Endothelial cell of umbilical vein (primary cell): ENCODE data around the gene S100A5. TPM values are rescaled to one million over a fixed set of nuclear protein-coding genes. Genes with fewer than 3 reads are reported as not detected.

ENCODE experiments used
- BruUV-seq: library from RNA; stranded (reverse); fragments of 400-500 nt; replicated peaks from 2 replicates; lab custom pipeline; 2021; lab: Mats Ljungman, UMichigan
- CTCF ChIA-PET: fragments of 300-600, 350-600 bp; sonication (Branson Sonifier 250); formaldehyde crosslinking; loops from one replicate; lab custom pipeline; 2021; ENCODE audit warnings: antibody characterized with exemption, inconsistent platforms; lab: Charles Lee
- POLR2A ChIA-PET: fragments of 300-600, 350-600 bp; sonication (Branson Sonifier 250); formaldehyde crosslinking; loops from one replicate; lab custom pipeline; 2021; ENCODE audit warnings: antibody characterized with exemption, inconsistent platforms; lab: Charles Lee
- DNase-seq: peaks from one replicate; pipeline ENCODE4 v3.0.0-alpha.2; 2011; ENCODE audit warnings: low read depth, low spot score
- FAIRE-seq: peaks from 2 replicates; lab custom pipeline; 2011; peaks lifted over from hg19 to GRCh38; lab: Jason Lieb, UNC
- H2AFZ ChIP-seq: 2 replicates; pipeline ENCODE4 v1.6.0; 2012; ENCODE audit warnings: low read depth, low read length, control low read depth, inconsistent platforms
- H3K27ac ChIP-seq: 2 replicates; pipeline ENCODE4 v1.5.1; 2011; ENCODE audit warnings: low read depth, mild to moderate bottlenecking, control low read depth, low read length, moderate library complexity; ENCODE audit not compliant: insufficient read depth
- H3K27me3 ChIP-seq, 2 experiments: 2 replicates each; pipeline versions ENCODE4 v1.6.0 to v1.6.1; 2011; ENCODE audit warnings: low read length in 2 of 2, mixed read lengths in 1 of 2; ENCODE audit not compliant: control insufficient read depth in 2 of 2, insufficient read depth in 2 of 2
- H3K36me3 ChIP-seq, 2 experiments: 2 replicates in 1 of 2; 3 replicates in 1 of 2; pipeline ENCODE4 v1.5.1; 2011; ENCODE audit warnings: low read length in 2 of 2, mild to moderate bottlenecking in 1 of 2, moderate library complexity in 1 of 2; ENCODE audit not compliant: control insufficient read depth in 2 of 2, insufficient read depth in 2 of 2; ENCODE audit errors: extremely low read depth in 1 of 2
- H3K4me1 ChIP-seq: 3 replicates; pipeline ENCODE4 v1.5.1; 2011; ENCODE audit warnings: mild to moderate bottlenecking, low read length; ENCODE audit not compliant: control insufficient read depth, insufficient read depth; ENCODE audit errors: extremely low read depth
- H3K4me2 ChIP-seq: 2 replicates; pipeline ENCODE4 v1.6.1; 2011; ENCODE audit warnings: low read length, control low read depth, mixed read lengths; ENCODE audit not compliant: insufficient read depth
- H3K4me3 ChIP-seq, 3 experiments: fragments of 200-600 bp in 1 of 3; sonication (generic), shearing (Covaris generic) in 1 of 3; replicated peaks in 1 of 3; 2 replicates each; pipeline ENCODE4 v1.5.1; 2011 to 2016; ENCODE audit warnings: control low read depth in 3 of 3, low read length in 3 of 3, mild to moderate bottlenecking in 2 of 3, inconsistent platforms in 1 of 3, low read depth in 1 of 3, moderate library complexity in 1 of 3; ENCODE audit not compliant: insufficient read depth in 1 of 3
- H3K79me2 ChIP-seq: 2 replicates; pipeline ENCODE4 v1.6.0; 2012; ENCODE audit warnings: low read length, inconsistent platforms; ENCODE audit not compliant: control insufficient read depth, insufficient read depth
- H3K9ac ChIP-seq: replicated peaks from 2 replicates; pipeline ENCODE3; 2011; ENCODE audit warnings: low read length, control low read depth; ENCODE audit not compliant: insufficient read depth; ENCODE audit errors: extremely low read depth
- H3K9me1 ChIP-seq: replicated peaks from 3 replicates; pipeline ENCODE4 v1.6.0; 2011; ENCODE audit warnings: mild to moderate bottlenecking, low read length; ENCODE audit not compliant: control insufficient read depth, insufficient read depth; ENCODE audit errors: extremely low read depth
- H3K9me3 ChIP-seq: replicated peaks from 2 replicates; pipeline ENCODE4 v1.5.1; 2012; ENCODE audit warnings: low read length, inconsistent platforms; ENCODE audit not compliant: control insufficient read depth, insufficient read depth
- H4K20me1 ChIP-seq: replicated peaks from 2 replicates; pipeline ENCODE3; 2011; ENCODE audit warnings: mild to moderate bottlenecking, low read length; ENCODE audit not compliant: control insufficient read depth, insufficient read depth; ENCODE audit errors: extremely low read depth
- CTCF ChIP-seq, 2 donors: IDR thresholded peaks; 1 replicate in 1 of 2; 2 replicates in 1 of 2; pipeline ENCODE4 v1.5.1; 2011; ENCODE audit warnings: low read length in 2 of 2, mild to moderate bottlenecking in 2 of 2, moderate library complexity in 2 of 2, control low read depth in 1 of 2, inconsistent platforms in 1 of 2, low read depth in 1 of 2; ENCODE audit not compliant: insufficient read depth in 1 of 2; ENCODE audit errors: extremely low read depth in 1 of 2
- EZH2 ChIP-seq: IDR thresholded peaks from 2 replicates; pipeline ENCODE4 v1.6.1; 2012; ENCODE audit warnings: borderline replicate concordance, low read depth, mild to moderate bottlenecking, moderate library complexity, low read length, inconsistent platforms; ENCODE audit not compliant: severe bottlenecking
- FOS ChIP-seq: IDR thresholded peaks from 2 replicates; pipeline ENCODE4 v1.6.1; 2011; ENCODE audit warnings: mild to moderate bottlenecking, low read length, moderate library complexity, borderline replicate concordance; ENCODE audit not compliant: insufficient read depth
- GATA2 ChIP-seq: IDR thresholded peaks from 2 replicates; pipeline ENCODE4 v1.7.0; 2011; ENCODE audit warnings: low read depth, mild to moderate bottlenecking, moderate library complexity, mixed read lengths, low read length; ENCODE audit not compliant: insufficient read length, insufficient read depth
- JUN ChIP-seq: IDR thresholded peaks from 2 replicates; pipeline ENCODE4 v1.6.1; 2011; ENCODE audit warnings: borderline replicate concordance, low read depth; ENCODE audit not compliant: insufficient read length, insufficient read depth
- MYC ChIP-seq: IDR thresholded peaks from one replicate; pipeline ENCODE4 v1.6.1; 2011; ENCODE audit warnings: mild to moderate bottlenecking, low read depth, low read length
- POLR2A ChIP-seq: IDR thresholded peaks from 2 replicates; pipeline ENCODE4 v1.6.1; 2012; ENCODE audit warnings: low read depth, mild to moderate bottlenecking, control low read depth, low read length
- POLR2AphosphoS5 ChIP-seq: IDR thresholded peaks from 2 replicates; pipeline ENCODE4 v1.6.1; 2012; ENCODE audit warnings: low read depth, mild to moderate bottlenecking, control low read depth, low read length, moderate library complexity; ENCODE audit not compliant: insufficient read depth
- dilution Hi-C: fragments of 300-500 bp; cut with MboI; formaldehyde crosslinking; loops from one replicate; pipeline ENCODE4 v1.15.0; 2019; ENCODE audit warnings: low sequenced_read_pairs; ENCODE audit not compliant: extremely low pct_ligation_motif_present
- intact Hi-C: fragments of 100-400 bp; cut with micrococcal nuclease; formaldehyde crosslinking; loops from one replicate; pipeline ENCODE4 v1.10.0; 2022
- polyA plus RNA-seq, 4 experiments: library from polyadenylated mRNA; depleted of rRNA in 3 of 4; stranded (reverse) in 3 of 4; unstranded in 1 of 4; fragments of >200 nt; gene quantifications; 2 replicates each; pipeline versions ENCODE4 v1.2.1 to v1.2.3, GENCODE V29; 2011 to 2012; ENCODE audit warnings: missing spikeins in 1 of 4
- total RNA-seq: library from RNA; stranded (reverse); gene quantifications from 2 replicates; pipeline ENCODE4 v1.2.3, GENCODE V29; 2021
- TF ChIP-seq, protein P1 (sequence below): IDR thresholded peaks from 2 replicates; pipeline ENCODE4 v1.6.1; 2011; ENCODE audit not compliant: insufficient read depth, insufficient read length

S100A5 gene
- total and polyA plus RNA-seq, 2 donors (not counting 3 experiments of a cell fraction or from before 2014, with no cell fraction given): not detected

DNA sequence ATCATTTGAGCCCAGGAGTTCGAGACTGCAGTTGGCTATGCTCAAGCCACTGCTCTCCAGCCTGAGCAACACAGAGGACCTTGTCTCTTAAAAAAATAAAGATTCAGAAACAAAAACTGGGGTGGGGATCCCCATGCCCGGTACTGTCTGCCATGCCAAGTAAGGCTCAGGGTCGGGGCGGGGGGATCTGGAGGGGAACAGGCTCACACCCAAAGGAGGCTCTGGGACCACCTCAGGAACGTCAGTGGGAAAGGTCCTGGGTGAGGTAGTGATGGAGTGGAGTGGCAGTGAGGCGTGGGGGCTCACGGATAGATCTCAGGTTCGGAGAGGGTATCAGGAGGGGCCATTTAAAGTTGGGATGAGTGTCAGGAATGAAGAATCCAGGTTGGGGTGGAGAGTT, 5.6 kb upstream of the S100A5 start:
- DNase-seq (no peak), FAIRE-seq (no peak)
- H3K9ac ChIP-seq: no peak overlapping the region
- no peak overlapping the region for H3K27ac ChIP-seq
- H3K27me3 ChIP-seq: no peaks in the 10 kb centered on the region
- no peak for TF ChIP-seq MYC
- no peak for TF ChIP-seq CTCF (IDR thresholded peaks at IDR 0.05; ENCODE audit: extremely low read depth in 1 of 2, insufficient read depth in 1 of 2, low read depth in 1 of 2, low read length in 2 of 2)
- TF ChIP-seq GATA2: no peak
- no peak for TF ChIP-seq POLR2AphosphoS5
- no peak for TF ChIP-seq JUN
- no peak for TF ChIP-seq POLR2A
- TF ChIP-seq, protein P1, sequence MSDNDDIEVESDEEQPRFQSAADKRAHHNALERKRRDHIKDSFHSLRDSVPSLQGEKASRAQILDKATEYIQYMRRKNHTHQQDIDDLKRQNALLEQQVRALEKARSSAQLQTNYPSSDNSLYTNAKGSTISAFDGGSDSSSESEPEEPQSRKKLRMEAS: no peak
- TF ChIP-seq EZH2: no peak
- no peak for TF ChIP-seq FOS
- intact Hi-C loops (no loop called here), dilution Hi-C loops (no loop called here)
- no peaks in the 10 kb centered on the region for H3K36me3 ChIP-seq
- no peaks in the 10 kb centered on the region for H3K9me3 ChIP-seq
- no peak overlapping the region for H2AFZ ChIP-seq
- H3K4me3 ChIP-seq: no peak overlapping the region
- no peaks in the 10 kb centered on the region for H4K20me1 ChIP-seq
- peaks cover 21% of the 10 kb centered on the region for H3K4me1 ChIP-seq
- ChIA-PET CTCF (interaction anchor here (1.1 to 2.5 kb wide), 2 partner anchors 13 to 22 kb away, joined by 6 to 8 read pairs; no protein-coding TSS in a partner anchor), POLR2A (interaction anchor here (1.9 kb wide), 1 partner anchor 11 kb away, joined by 6 read pairs; the partner anchor contains the start of gene S100A6)
- no peaks in the 10 kb centered on the region for H3K9me1 ChIP-seq
- no peaks in the 10 kb centered on the region for H3K79me2 ChIP-seq
- BruUV-seq: no TSS peak
- H3K4me2 ChIP-seq: no peak overlapping the region
